Naive thymus-derived CD4-positive, alpha-beta T cell (primary cell): ENCODE results near the gene HEG1. TPM values are rescaled to one million over a fixed set of nuclear protein-coding genes. Genes with fewer than 3 reads are reported as not detected.

Source experiments
- ATAC-seq: fragments of 150-1000 bp; cut with Tn5 transposase; 2 replicates; pipeline ENCODE4 v1.10.0; 2021; ENCODE audit warnings: mild to moderate bottlenecking, moderate library complexity
- CTCF ChIA-PET: fragments of 350-600 bp; sonication (Branson Sonifier 250); formaldehyde crosslinking; loops from one replicate; lab custom pipeline; 2021; ENCODE audit warnings: antibody characterized with exemption; lab: Charles Lee
- POLR2A ChIA-PET: fragments of 350-600 bp; sonication (Branson Sonifier 250); formaldehyde crosslinking; loops from one replicate; lab custom pipeline; 2021; ENCODE audit warnings: antibody characterized with exemption, inconsistent platforms; lab: Charles Lee
- DNase-seq, 9 donors: peaks; one replicate each; pipeline versions ENCODE4 v3.0.0 to v3.0.0-alpha.2; 2020 to 2022; ENCODE audit warnings: mixed read lengths in 1 of 9
- H3K27ac ChIP-seq: one replicate; pipeline ENCODE4 v1.7.0; 2013; ENCODE audit warnings: mild to moderate bottlenecking, low read depth, low read length, moderate library complexity
- H3K27me3 ChIP-seq, 2 donors: one replicate each; pipeline ENCODE4 v1.7.0; 2013; ENCODE audit warnings: low read length in 2 of 2, mild to moderate bottlenecking in 2 of 2, moderate library complexity in 2 of 2; ENCODE audit not compliant: control insufficient read depth in 2 of 2, insufficient read depth in 2 of 2
- H3K36me3 ChIP-seq, 3 experiments: 1 replicate in 2 of 3; 2 replicates in 1 of 3; pipeline ENCODE4 v1.7.0; 2013; ENCODE audit warnings: low read length in 3 of 3, mild to moderate bottlenecking in 3 of 3, moderate library complexity in 1 of 3; ENCODE audit not compliant: insufficient read depth in 3 of 3, control insufficient read depth in 2 of 3
- H3K4me1 ChIP-seq, 2 donors: one replicate each; pipeline ENCODE4 v1.7.0; 2013; ENCODE audit warnings: low read length in 2 of 2, mild to moderate bottlenecking in 2 of 2, moderate library complexity in 1 of 2; ENCODE audit not compliant: control insufficient read depth in 2 of 2, insufficient read depth in 2 of 2
- H3K4me3 ChIP-seq: 2 replicates; pipeline ENCODE4 v1.7.0; 2013; ENCODE audit warnings: mild to moderate bottlenecking, low read length
- H3K9me3 ChIP-seq, 3 experiments: 1 replicate in 2 of 3; 2 replicates in 1 of 3; pipeline ENCODE4 v1.7.0; 2013; ENCODE audit warnings: low read length in 3 of 3; ENCODE audit not compliant: control insufficient read depth in 2 of 3
- H3K27ac Mint-ChIP-seq, 9 donors: one replicate each; pipeline ENCODE4 v1.8.0; 2020 to 2022; ENCODE audit warnings: mixed read lengths in 9 of 9, mild to moderate bottlenecking in 8 of 9, moderate library complexity in 5 of 9, inconsistent platforms in 2 of 9
- H3K27me3 Mint-ChIP-seq, 5 donors: one replicate each; pipeline ENCODE4 v1.8.0; 2021 to 2022; ENCODE audit warnings: mixed read lengths in 5 of 5, mild to moderate bottlenecking in 1 of 5
- H3K36me3 Mint-ChIP-seq, 5 donors: one replicate each; pipeline ENCODE4 v1.8.0; 2020 to 2022; ENCODE audit warnings: mixed read lengths in 5 of 5, mild to moderate bottlenecking in 3 of 5, inconsistent platforms in 1 of 5
- H3K4me1 Mint-ChIP-seq, 7 donors: one replicate each; pipeline ENCODE4 v1.8.0; 2020 to 2022; ENCODE audit warnings: mixed read lengths in 7 of 7, mild to moderate bottlenecking in 3 of 7, inconsistent platforms in 1 of 7
- H3K4me3 Mint-ChIP-seq, 10 donors: one replicate each; pipeline ENCODE4 v1.8.0; 2020 to 2022; ENCODE audit warnings: mild to moderate bottlenecking in 10 of 10, mixed read lengths in 10 of 10, moderate library complexity in 6 of 10, inconsistent platforms in 2 of 10
- H3K9me3 Mint-ChIP-seq, 11 donors: one replicate each; pipeline ENCODE4 v1.8.0; 2020 to 2022; ENCODE audit warnings: mixed read lengths in 11 of 11, mild to moderate bottlenecking in 4 of 11, inconsistent platforms in 1 of 11, moderate library complexity in 1 of 11
- intact Hi-C, 2 donors: fragments of 100-400 bp; cut with micrococcal nuclease; formaldehyde crosslinking; loops; one replicate each; pipeline ENCODE4 v1.15.1; 2023
- polyA plus RNA-seq, 2 donors: library from polyadenylated mRNA; unstranded; fragments of 300-500 nt; fragmentation: Illumina TruSeq; gene quantifications; one replicate each; pipeline ENCODE4 v1.2.3, GENCODE V29; 2021
- total RNA-seq, 6 experiments: library from RNA in 5 of 6; stranded (reverse) in 5 of 6; gene quantifications; 1 replicate in 5 of 6; 2 replicates in 1 of 6; pipeline ENCODE4 v1.2.3 and lab custom pipeline; 2021 to 2026

The HEG1 gene
- total and polyA plus RNA-seq, 7 experiments from 2014 or later: 2.1 to 45.4 (median 17.6) TPM

DNA sequence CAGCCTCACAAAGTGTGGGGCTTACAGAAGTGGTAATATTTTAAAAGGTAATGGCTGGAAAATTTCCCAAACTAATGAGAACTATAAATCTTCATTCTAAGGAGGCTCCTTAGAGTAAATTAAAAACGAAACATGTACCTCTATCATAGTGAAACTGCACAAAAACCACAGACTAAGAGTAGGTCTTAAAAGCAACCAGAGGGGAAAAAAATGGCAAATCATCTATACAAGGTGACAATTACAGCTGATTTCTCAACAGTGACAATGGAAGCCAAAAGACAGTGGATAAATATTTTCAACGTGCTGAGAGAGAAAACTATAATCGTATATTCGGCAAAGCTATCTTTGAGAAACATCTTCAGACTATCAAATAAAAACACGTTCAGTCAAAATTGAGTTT, 20.6 kb downstream of the HEG1 start:
- peak overlapping the region in 1 of 9 donors; percentile 4 for H3K27ac Mint-ChIP-seq
- H3K4me3 Mint-ChIP-seq: peak overlapping the region in 1 of 10 donors; percentile 21
- peaks cover 0 to 16% (median 6%) of the 10 kb centered on the region in 11 donors for H3K9me3 Mint-ChIP-seq
- intact Hi-C loops: loop anchor here in 1 of 2 donors (1.0 kb wide), 1 partner anchor 17 kb away; no protein-coding TSS in a partner anchor
- H3K36me3 ChIP-seq: no peaks in the 10 kb centered on the region
- no peak overlapping the region for H3K4me3 ChIP-seq
- H3K27me3 ChIP-seq: no peaks in the 10 kb centered on the region
- peak; percentile 29 for ATAC-seq
- H3K36me3 Mint-ChIP-seq: peaks cover 3 to 66% (median 17%) of the 10 kb centered on the region in 5 donors
- H3K27ac ChIP-seq: no peak overlapping the region
- peaks cover 0 to 2% (median 0%) of the 10 kb centered on the region in 5 donors for H3K27me3 Mint-ChIP-seq
- peaks cover 20 to 74% (median 39%) of the 10 kb centered on the region in 7 donors for H3K4me1 Mint-ChIP-seq
- no peak for DNase-seq
- peaks cover 0 to 3% (median 0%) of the 10 kb centered on the region in 3 experiments for H3K9me3 ChIP-seq
- H3K4me1 ChIP-seq: peaks cover 3 to 4% of the 10 kb centered on the region in 2 donors
- ChIA-PET CTCF (no interaction called here), POLR2A (interaction anchor here (0.6 to 1.7 kb wide), 3 partner anchors 17 to 72 kb away, joined by 3 to 4 read pairs (median 3); no protein-coding TSS in a partner anchor)

DNA sequence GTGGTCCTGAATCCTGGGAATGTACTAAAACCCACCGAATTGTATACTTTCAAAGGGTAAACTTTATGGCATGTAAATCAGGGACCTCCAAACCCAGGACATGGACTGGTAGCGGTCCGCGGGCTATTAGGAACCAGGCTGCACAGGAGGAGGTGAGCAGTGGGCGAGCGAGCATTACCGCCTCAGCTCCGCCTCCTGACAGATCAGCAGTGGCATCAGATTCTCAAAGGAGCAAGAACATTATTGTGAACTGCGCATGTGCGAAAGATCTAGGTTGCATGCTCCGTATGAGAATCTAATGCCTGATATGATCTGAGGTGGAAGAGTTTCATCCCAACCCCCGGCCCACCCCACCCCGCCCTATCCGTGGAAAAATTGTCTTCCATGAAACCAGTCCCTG, 22.2 kb downstream of the HEG1 start:
- intact Hi-C loops: no loop called here
- H3K4me1 Mint-ChIP-seq: peaks cover 19 to 67% (median 30%) of the 10 kb centered on the region in 7 donors
- no peaks in the 10 kb centered on the region for H3K27me3 ChIP-seq
- no peak overlapping the region for H3K4me3 Mint-ChIP-seq
- no peak overlapping the region for H3K27ac ChIP-seq
- H3K9me3 Mint-ChIP-seq: peaks cover 0 to 16% (median 6%) of the 10 kb centered on the region in 11 donors
- ChIA-PET POLR2A (no interaction called here), CTCF (no interaction called here)
- H3K27ac Mint-ChIP-seq: peak overlapping the region in 1 of 9 donors; percentile 53
- peaks cover 0 to 3% (median 0%) of the 10 kb centered on the region in 3 experiments for H3K9me3 ChIP-seq
- ATAC-seq (no peak), DNase-seq (no peak)
- H3K36me3 ChIP-seq: peaks cover 0 to 8% (median 5%) of the 10 kb centered on the region in 3 experiments
- peaks cover 5 to 67% (median 26%) of the 10 kb centered on the region in 5 donors for H3K36me3 Mint-ChIP-seq
- H3K27me3 Mint-ChIP-seq: no peaks in the 10 kb centered on the region
- H3K4me3 ChIP-seq: no peak overlapping the region
- peaks cover 3 to 4% of the 10 kb centered on the region in 2 donors for H3K4me1 ChIP-seq

DNA sequence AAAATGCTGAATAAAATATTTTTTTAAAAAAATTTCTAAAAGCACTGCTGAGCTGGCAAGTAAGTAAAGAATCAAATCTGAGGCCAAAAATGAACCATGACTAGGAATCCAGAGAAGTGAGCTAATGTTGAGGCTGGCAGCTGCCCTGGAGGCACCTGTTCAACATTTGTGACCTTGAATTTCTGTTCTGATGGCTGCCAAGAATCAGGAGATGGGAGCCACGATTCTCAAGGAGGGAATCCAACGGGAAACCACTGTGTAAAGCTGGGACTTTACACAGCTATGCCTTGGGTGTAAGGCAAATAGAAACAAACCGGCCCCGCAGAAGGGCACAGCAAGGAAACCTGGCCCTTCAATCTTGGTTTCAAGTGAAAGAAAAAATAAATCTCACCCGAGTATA, 22.7 kb downstream of the HEG1 start:
- CTCF ChIA-PET: no interaction called here
- Mint-ChIP-seq H3K27me3 (no peaks in the 10 kb centered on the region), H3K9me3 (peaks cover 0 to 16% (median 6%) of the 10 kb centered on the region in 11 donors), H3K36me3 (peaks cover 9 to 68% (median 31%) of the 10 kb centered on the region in 5 donors), H3K27ac (peak overlapping the region in 1 of 9 donors; percentile 28), H3K4me3 (no peak overlapping the region), H3K4me1 (peaks cover 24 to 67% (median 32%) of the 10 kb centered on the region in 7 donors)
- H3K27me3 ChIP-seq: no peaks in the 10 kb centered on the region
- intact Hi-C loops: no loop called here
- DNase-seq (no peak), ATAC-seq (no peak)
- POLR2A ChIA-PET: no interaction called here
- peaks cover 0 to 3% (median 0%) of the 10 kb centered on the region in 3 experiments for H3K9me3 ChIP-seq
- no peak overlapping the region for H3K4me3 ChIP-seq
- peaks cover 3 to 12% (median 5%) of the 10 kb centered on the region in 3 experiments for H3K36me3 ChIP-seq
- peaks cover 2 to 4% of the 10 kb centered on the region in 2 donors for H3K4me1 ChIP-seq
- H3K27ac ChIP-seq: no peak overlapping the region

DNA sequence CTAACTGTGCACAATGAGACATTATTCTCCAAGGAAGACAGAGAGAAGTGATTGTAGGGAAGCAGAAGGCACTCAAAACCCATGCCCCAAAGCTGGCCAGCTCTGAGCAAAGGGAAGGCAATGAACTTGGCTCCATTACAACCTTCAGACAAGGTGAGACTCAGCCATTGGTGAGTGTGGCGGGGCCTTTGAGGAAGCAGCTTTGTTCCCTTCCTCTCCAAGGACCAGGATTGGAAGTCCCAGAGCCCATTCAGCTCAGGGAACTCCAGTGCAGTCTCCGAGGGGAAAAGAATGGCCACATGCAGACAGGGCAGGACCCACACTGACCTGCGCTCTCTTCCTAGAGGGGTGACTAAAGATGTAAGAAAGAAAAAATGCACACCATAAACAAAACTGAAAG, 23.1 kb downstream of the HEG1 start:
- Histone ChIP-seq H3K4me3 (no peak overlapping the region), H3K27ac (no peak overlapping the region), H3K9me3 (peaks cover 0 to 3% (median 0%) of the 10 kb centered on the region in 3 experiments), H3K27me3 (no peaks in the 10 kb centered on the region), H3K36me3 (peaks cover 3 to 15% (median 5%) of the 10 kb centered on the region in 3 experiments), H3K4me1 (peaks cover 0 to 4% of the 10 kb centered on the region in 2 donors)
- Mint-ChIP-seq H3K4me1 (peaks cover 27 to 67% (median 32%) of the 10 kb centered on the region in 7 donors), H3K9me3 (peaks cover 0 to 16% (median 6%) of the 10 kb centered on the region in 11 donors), H3K27me3 (no peaks in the 10 kb centered on the region), H3K4me3 (peak overlapping the region in 1 of 10 donors; percentile 29), H3K36me3 (peaks cover 11 to 68% (median 35%) of the 10 kb centered on the region in 5 donors), H3K27ac (peak overlapping the region in 2 of 9 donors; percentile 28 to 55)
- DNase-seq (no peak), ATAC-seq (no peak)
- POLR2A ChIA-PET: no interaction called here
- intact Hi-C loops: no loop called here
- CTCF ChIA-PET: no interaction called here

DNA sequence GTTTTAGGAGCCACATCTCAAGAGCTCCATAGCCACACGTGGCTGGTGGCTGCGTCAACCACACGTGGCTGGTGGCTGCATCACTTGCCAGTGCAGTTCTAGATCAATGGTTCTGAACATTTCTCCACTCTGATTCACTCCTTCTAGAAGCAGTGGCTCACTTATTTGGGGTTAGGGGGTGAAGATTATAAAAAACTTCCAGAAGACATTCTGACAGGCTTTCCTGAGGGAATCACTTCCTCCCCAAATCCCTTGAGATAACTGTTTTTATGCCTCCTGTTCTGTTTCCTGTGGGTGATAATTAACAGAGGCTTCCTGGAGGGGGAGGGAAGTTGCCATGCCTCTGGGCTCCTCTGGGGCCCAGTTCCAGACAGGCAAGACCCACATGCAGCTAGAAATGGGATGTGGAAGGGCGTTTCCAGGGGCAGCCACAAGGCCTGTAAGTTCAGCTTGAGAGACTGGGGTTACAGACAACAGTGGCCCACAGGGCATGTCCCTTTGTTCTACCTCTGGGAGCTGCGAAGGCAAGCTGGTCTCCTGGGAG, 23.6 kb downstream of the HEG1 start:
- H3K36me3 ChIP-seq: peaks cover 3 to 17% (median 5%) of the 10 kb centered on the region in 3 experiments
- Mint-ChIP-seq H3K9me3 (peaks cover 0 to 16% (median 6%) of the 10 kb centered on the region in 11 donors), H3K27me3 (no peaks in the 10 kb centered on the region), H3K4me3 (peak overlapping the region in 2 of 10 donors; percentile 29), H3K36me3 (peaks cover 14 to 69% (median 40%) of the 10 kb centered on the region in 5 donors), H3K4me1 (peaks cover 28 to 69% (median 30%) of the 10 kb centered on the region in 7 donors), H3K27ac (peak overlapping the region in 2 of 9 donors; percentile 55 to 62)
- peaks cover 0 to 3% (median 0%) of the 10 kb centered on the region in 3 experiments for H3K9me3 ChIP-seq
- no peaks in the 10 kb centered on the region for H3K27me3 ChIP-seq
- peaks cover 0 to 4% of the 10 kb centered on the region in 2 donors for H3K4me1 ChIP-seq
- ChIA-PET POLR2A (interaction anchor here (0.7 kb wide), 1 partner anchor 8 kb away, joined by 3 read pairs; no protein-coding TSS in a partner anchor), CTCF (no interaction called here)
- H3K27ac ChIP-seq: no peak overlapping the region
- H3K4me3 ChIP-seq: no peak overlapping the region
- ATAC-seq (no peak), DNase-seq (no peak)
- intact Hi-C loops: no loop called here

DNA sequence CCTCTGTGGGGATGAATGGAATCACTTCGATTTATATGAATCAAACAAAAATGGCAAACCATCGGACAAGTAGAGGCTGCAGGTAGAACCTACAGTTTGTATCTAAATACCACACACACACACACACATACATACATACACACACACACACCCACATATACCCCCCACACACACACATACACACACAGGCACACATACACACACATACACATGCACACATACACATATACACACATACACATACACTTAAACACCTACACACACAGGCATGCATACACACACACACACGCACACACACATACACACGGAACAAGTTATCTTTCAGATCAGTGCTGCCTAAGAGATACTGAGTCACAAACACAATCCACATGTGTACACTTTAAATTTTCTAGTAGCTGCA, 24.3 kb downstream of the HEG1 start:
- H3K27ac Mint-ChIP-seq: peak overlapping the region in 1 of 9 donors; percentile 85
- peaks cover 0 to 3% (median 0%) of the 10 kb centered on the region in 3 experiments for H3K9me3 ChIP-seq
- no peak for ATAC-seq
- peaks cover 28 to 70% (median 33%) of the 10 kb centered on the region in 7 donors for H3K4me1 Mint-ChIP-seq
- CTCF ChIA-PET: no interaction called here
- H3K4me1 ChIP-seq: peaks cover 0 to 4% of the 10 kb centered on the region in 2 donors
- H3K4me3 Mint-ChIP-seq: peak overlapping the region in 1 of 10 donors; percentile 32
- H3K36me3 Mint-ChIP-seq: peaks cover 17 to 71% (median 43%) of the 10 kb centered on the region in 5 donors
- H3K27me3 ChIP-seq: no peaks in the 10 kb centered on the region
- peaks cover 0 to 16% (median 6%) of the 10 kb centered on the region in 11 donors for H3K9me3 Mint-ChIP-seq
- no peak for DNase-seq
- intact Hi-C loops: no loop called here
- H3K27ac ChIP-seq: no peak overlapping the region
- no peaks in the 10 kb centered on the region for H3K27me3 Mint-ChIP-seq
- H3K36me3 ChIP-seq: peaks cover 3 to 22% (median 5%) of the 10 kb centered on the region in 3 experiments
- POLR2A ChIA-PET: interaction anchor here (0.7 kb wide), 1 partner anchor 8 kb away, joined by 3 read pairs; no protein-coding TSS in a partner anchor
- H3K4me3 ChIP-seq: no peak overlapping the region
